GM19397 (cell line): Measurements from ENCODE around the gene FGR.
A peak's percentile ranks its signal among the peaks of the same experiment; 100 is the strongest.
"Not testable (repeated sequence)": the region's sequence is repeated elsewhere in the genome, so short reads cannot be mapped to it uniquely, and the experiment has no call there.

Experiments used
- ATAC-seq: cut with Tn5 transposase; IDR thresholded peaks from one replicate; pipeline ENCODE4 v1.9.1; 2021; ENCODE audit warnings: mild to moderate bottlenecking, moderate library complexity; ENCODE audit not compliant: unreplicated experiment

The FGR gene

GRCh38 chr1:27634985-27635367, at the start of gene FGR:
Gene FGR, minus strand, starts transcription at chr1:27635185. Its CDS starts 11,269 bp downstream, at chr1:27623916.
- ATAC-seq, result no peak

DNA sequence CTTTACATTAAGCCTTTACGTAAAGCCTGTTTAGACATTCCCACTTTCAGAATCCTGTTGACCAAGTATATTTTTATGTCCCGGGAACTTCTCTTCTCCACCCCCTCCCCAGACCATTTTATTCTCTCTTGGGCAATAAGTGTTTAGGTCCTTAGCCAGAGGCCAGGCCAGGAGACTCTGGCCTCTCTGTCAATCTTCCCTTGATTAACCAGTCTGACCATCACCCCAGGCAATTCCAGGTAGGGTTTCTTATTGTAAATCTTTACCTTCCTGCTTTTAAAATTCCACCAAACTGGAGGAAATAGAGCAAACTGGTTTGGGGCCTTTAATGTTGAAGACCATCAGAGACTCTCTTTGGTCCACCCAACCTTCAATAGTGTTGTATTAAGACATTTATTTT, 49.2 kb upstream of the FGR start:
- ATAC-seq, result no peak

DNA sequence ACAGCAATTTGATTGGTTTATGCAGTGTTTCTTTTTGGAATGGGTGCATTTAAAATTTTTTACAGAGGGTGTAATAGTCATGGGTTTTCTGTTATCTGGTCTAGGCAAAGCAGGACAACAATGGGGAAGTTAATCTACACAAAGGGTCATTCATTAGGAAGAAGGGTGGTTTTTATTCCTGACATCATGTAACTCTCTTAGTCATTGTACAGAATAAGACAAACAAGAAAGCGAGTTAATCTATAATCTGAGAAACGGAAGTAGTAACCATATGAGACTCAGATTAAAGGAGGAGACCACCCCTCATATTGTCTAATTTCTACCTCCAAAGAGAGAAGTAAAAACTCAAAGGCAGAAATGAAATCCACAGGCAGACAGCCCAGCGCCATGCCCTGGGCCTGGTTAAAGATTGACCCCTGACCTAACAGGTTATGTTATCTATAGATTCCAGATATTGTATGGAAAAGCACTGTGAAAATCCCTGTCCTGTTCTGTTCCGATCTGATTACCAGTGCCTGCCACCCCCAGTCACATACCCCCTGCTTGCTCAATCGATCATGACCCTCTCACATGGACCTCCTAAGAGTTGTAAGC, 47.5 kb upstream of the FGR start:
- no peak for ATAC-seq

GRCh38 chr1:27681580-27681979, 46.6 kb upstream of the FGR start:
- ATAC-seq, result not testable (repeated sequence)

- ATAC-seq, result not testable (repeated sequence)
Observed at GRCh38 chr1:27680225-27680791, 45.3 kb upstream of the FGR start.

- no peak for ATAC-seq
Observed at GRCh38 chr1:27678747-27679146, 43.8 kb upstream of the FGR start.

- ATAC-seq, result no peak
Observed at GRCh38 chr1:27676410-27676809, 41.4 kb upstream of the FGR start.

DNA sequence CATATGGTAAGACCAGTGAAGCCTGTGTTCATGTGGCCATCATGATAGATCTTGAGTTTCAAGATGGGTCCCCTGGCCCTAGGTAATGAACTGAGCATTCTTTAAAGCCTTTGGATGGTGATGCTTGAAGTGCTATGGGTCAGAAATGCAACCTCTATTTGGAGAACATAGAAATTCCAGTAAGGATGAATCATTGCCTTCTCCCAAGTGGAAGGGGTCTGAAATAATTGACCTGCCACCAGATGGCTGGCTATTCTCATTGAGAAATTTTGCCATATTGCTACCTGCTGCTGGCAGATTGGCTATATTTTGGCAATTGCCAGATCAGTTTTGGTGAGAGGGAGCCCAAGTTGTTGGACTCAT, 37.7 kb upstream of the FGR start:
- no peak for ATAC-seq

- ATAC-seq, result peak; percentile 69
Observed at GRCh38 chr1:27671964-27672749, 37.2 kb upstream of the FGR start, which contains the start of gene IFI6. Gene IFI6, minus strand, starts transcription at chr1:27672192. Its CDS starts 2,878 bp downstream, at chr1:27669314.

DNA sequence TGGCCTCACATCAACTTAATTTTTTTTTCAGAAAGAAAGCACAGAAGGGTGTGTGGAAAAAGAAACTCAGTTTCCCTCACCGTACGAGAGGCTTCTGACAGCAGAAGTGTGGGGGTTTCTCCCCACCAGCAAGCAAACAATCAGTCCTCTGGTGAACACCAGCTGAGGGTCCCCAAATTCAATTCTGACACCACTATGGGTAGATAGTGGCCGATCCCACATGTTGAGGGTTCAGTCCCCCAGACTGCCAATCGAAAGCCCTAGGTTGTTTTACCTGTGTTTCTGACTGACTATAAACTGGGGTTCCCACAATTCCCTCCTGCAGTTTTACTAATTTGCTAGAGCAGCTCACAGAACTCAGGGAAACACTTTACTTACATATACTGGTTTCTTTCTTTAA, 34.9 kb upstream of the FGR start:
- no peak for ATAC-seq

GRCh38 chr1:27668808-27669723, 34.1 kb upstream of the FGR start:
- no peak for ATAC-seq

GRCh38 chr1:27668121-27668807, 33.3 kb upstream of the FGR start:
- ATAC-seq, result no peak

DNA sequence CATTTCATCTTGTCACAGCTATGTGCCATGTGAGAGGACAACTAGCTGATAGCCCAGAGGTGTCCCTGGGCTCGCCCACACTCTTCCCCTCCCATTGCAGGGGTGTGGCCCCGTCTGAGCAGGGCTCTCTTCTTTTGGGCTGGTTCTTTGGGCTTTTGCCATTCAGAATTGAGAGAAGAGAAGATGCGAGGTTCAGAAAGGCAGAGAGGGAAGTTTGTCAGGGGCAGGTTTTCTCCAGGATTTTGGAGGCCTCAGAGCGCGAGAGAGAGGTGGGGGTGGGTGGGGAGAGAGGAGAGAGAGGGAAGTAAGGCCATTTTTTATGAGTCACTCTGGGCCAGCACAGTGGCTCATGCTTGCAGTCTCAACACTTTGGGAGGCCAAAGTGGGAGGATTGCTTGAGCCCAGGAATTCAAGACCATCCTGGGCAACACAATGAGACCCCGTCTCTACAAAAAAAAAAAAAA, 31.8 kb upstream of the FGR start:
- ATAC-seq, result no peak

GRCh38 chr1:27666294-27666693, 31.3 kb upstream of the FGR start:
- ATAC-seq, result no peak

DNA sequence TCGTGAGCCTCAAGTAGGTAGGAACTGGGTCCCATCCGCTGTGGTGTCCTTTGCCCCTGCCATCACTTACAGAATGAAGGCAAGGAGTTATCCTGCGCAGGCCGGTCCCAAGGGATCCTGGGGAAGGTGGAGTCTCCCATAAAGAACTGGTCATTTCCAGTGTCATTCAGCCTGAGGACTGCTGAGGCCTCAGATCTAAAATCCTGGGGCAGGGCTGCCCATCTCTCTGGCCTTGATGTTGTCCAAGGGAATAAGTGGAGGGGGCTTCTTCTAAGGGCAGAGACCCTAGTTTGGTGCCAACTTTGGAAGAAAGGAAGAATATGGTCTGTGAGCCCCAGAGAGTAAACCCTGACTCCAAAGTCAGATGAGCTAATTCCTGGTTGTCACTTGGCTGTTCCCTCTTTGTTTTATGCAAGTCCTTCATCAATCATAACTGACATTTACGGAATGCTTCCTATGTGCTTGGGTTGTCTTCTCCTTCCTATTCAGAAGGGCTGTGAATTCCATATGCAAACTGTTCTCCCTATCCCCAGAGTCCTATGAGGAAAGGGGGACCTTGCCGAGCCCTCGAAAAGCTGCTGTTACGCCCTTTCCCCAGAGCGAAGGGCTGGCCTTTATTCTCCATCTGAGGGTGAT, 30.1 kb upstream of the FGR start:
- ATAC-seq, result no peak

DNA sequence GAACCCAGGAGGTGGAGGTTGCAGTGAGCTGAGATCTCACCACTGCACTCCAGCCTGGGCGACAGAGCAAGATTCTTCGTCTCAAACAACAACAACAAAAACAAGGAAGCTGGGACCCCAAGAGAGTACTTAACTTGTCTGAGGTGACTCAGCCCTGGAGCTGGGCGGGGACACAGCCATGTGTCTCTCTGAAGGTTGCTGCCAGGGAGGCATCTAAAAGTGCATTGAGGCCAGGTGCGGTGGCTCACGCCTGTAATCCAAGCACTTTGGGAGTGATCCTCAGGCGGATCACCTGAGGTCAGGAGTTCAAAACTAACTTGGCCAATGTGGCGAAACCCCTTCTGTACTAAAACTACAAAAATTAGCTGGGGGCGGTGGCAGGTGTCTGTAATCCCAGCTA, 29.3 kb upstream of the FGR start:
- no peak for ATAC-seq

DNA sequence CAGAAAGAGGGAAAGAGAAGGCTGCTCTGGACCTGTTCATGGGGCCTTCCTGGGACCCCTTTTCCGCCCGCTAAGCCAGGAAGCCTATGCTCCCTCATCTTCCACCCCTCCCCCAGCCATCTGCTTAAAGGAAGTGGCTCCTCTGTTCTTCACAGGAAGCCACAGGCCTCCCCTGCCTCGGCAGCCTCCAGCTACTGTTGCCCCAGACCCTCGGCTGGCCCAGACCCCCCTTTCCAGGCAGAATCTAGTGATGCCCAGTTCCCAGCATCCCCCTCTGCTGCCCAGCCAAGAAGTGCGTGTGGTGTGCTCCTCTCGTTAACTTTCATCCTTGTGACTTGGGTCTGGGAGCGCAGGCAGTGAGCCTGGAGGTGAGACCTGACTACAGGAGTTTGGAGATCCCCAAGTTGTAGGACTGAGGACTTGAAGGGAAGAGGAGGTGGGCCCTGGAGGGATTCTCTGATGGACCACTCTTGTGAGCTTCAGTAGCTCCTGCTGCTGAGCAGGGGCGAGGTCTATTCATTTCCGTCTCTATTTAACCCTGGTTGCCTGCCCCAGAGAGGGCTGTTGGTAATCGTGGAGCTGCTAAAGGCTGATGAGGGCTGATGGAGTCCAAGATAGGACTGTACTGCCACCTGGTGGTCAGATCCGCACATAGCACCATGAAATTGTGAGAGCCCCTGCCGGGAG, 27.9 kb upstream of the FGR start:
- ATAC-seq, result peak; percentile 27

GRCh38 chr1:27662261-27662660, 27.3 kb upstream of the FGR start:
- ATAC-seq, result no peak

GRCh38 chr1:27661412-27662075, 26.6 kb upstream of the FGR start:
- no peak for ATAC-seq
